ENCODE measurements around the gene NFIC. TPM values are rescaled to one million over a fixed set of nuclear protein-coding genes. Genes with fewer than 3 reads are reported as not detected.

Gene NFIC
- total RNA-seq, 2 experiments from 2014 or later: 12.6 to 13.1 TPM

DNA sequence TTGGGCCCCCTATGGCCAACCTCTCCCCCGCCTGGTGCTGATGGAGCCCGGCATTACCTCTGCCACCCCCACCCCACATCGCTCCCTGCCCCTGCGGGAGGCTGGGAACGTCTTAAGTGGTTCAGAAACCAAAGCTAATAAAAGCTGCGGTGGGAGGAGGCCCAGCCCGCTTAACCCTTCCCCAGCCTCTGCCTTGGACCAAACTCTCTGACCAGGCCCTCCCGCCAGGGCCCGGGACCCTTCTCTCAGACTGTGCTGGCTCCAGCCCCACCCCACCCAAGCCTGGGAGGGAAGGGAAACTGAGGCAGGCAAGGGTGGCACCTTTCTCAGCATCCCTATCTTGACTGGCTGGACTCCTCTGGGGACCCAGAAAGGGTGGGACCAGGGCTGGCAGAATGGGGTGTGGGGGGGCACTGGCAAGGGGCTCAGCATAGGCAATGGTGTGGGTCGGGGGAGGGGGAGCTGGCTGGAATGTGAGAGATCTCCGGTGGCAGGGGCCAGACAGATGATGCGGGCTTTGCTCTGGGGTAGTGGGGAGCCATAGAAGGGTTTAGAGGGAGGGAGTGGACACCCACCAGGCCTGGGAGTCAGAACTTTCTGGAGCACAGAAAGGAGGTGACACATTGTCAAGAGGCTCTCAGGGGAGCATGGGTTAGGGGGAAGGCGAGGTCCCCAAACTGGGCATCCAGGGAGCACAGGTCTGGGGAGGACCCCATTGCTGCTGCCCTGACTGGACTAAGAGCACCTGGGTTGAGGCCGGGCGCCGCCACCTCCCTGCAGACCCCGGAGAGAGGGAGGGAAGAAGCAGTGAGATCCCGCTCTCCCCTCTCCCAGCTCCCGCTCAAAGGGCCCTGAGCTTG, 92.1 kb downstream of the NFIC start:
- POLR2A ChIA-PET: no interaction called here
- no peak overlapping the region for H3K4me3 Mint-ChIP-seq
- peaks cover 2% of the 10 kb centered on the region for H3K4me1 Mint-ChIP-seq
- H3K36me3 Mint-ChIP-seq (ENCODE audit: low read depth): no peaks in the 10 kb centered on the region
- no peaks in the 10 kb centered on the region for H3K9me3 Mint-ChIP-seq
- DNase-seq: no peak
- no peaks in the 10 kb centered on the region for H3K27me3 Mint-ChIP-seq
- CTCF ChIA-PET: no interaction called here
- no peak overlapping the region for H3K27ac Mint-ChIP-seq

DNA sequence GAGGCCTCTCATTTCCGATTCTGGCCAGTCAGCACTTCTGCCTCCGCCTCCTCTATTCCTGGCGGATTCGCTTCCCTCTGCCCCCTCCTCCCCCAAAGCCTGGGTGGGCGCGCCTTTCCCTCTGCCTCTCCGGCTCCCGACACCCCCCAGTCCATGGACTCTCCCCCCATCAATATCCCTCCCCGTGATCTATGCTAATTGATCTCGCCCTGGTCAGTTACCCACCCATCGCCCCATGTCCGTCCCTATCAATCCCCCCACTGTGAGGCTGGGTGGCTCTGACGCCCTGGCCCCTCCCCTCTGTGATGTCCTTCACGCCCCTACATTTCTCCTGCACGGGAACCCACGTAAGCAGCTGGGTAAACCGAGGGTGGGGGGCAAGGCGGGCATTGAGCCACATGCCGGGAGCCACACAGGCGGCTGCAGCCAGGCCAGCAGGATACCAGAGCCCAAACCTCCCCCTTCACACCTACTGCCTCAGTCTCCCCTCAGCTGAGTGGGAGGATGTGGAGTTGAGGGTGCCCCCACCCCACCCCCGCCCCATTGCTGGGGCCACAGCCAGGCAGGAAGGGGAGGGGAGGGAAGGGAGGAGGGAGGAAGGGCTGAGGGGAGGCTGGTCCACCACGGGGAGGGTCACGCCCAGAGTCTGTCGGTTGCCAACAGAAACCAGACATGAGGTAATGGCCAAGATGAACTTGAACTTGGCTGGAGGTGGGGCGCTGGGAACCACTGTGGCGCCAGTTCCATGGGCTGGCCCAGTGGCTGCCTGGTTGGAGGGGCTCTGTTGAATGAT, 92.9 kb downstream of the NFIC start:
- no peak overlapping the region for H3K27ac Mint-ChIP-seq
- ChIA-PET POLR2A (no interaction called here), CTCF (no interaction called here)
- no peaks in the 10 kb centered on the region for H3K36me3 Mint-ChIP-seq (ENCODE audit: low read depth)
- peaks cover 2% of the 10 kb centered on the region for H3K4me1 Mint-ChIP-seq
- no peaks in the 10 kb centered on the region for H3K27me3 Mint-ChIP-seq
- no peaks in the 10 kb centered on the region for H3K9me3 Mint-ChIP-seq
- DNase-seq: no peak
- no peak overlapping the region for H3K4me3 Mint-ChIP-seq

DNA sequence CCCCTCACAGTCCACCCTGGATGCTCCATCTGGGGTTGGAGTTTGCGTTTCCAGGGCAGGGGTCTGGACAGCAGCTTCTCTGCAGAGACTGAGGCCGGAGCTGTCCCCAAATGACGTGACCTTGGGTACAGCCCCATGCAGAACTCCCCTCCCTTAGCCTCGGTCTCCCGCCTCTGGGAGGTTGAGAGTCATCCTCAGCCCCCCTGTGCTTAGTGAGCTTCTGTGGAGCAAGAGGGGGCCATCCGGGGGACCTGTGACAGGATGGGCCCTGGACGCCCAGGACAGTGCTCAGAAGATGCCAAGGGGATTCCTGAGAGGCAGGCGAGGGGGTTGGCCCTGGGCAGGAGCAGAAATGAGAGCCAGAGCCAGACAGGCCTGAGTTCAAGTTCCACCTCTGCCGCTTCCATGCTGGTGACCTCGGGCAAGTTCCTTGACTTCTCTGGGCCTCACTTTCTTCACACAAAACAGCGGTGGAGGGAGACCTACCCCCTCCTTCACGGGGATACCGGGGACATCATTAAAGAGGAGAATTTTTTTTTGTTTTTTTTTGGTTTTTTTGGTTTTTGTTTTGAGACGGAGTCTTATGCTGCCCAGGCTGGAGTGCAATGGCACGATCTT, 93.7 kb downstream of the NFIC start:
- Mint-ChIP-seq H3K27me3 (no peaks in the 10 kb centered on the region), H3K4me3 (no peak overlapping the region), H3K27ac (no peak overlapping the region), H3K36me3 (ENCODE audit: low read depth) (no peaks in the 10 kb centered on the region), H3K9me3 (no peaks in the 10 kb centered on the region), H3K4me1 (peaks cover 2% of the 10 kb centered on the region)
- DNase-seq: no peak
- ChIA-PET CTCF (interaction anchor here (2.1 kb wide), 1 partner anchor 155 kb away, joined by 5 read pairs; no protein-coding TSS in a partner anchor), POLR2A (interaction anchor here (0.7 kb wide), 1 partner anchor 22 kb away, joined by 3 read pairs; no protein-coding TSS in a partner anchor)

GRCh38 chr19:3462991-3463713, 96.8 kb downstream of the NFIC start:
- no peak overlapping the region for H3K4me3 Mint-ChIP-seq
- peaks cover 2% of the 10 kb centered on the region for H3K4me1 Mint-ChIP-seq
- no peaks in the 10 kb centered on the region for H3K9me3 Mint-ChIP-seq
- CTCF ChIA-PET: no interaction called here
- POLR2A ChIA-PET: no interaction called here
- DNase-seq: no peak
- H3K27ac Mint-ChIP-seq: no peak overlapping the region
- H3K27me3 Mint-ChIP-seq: no peaks in the 10 kb centered on the region
- H3K36me3 Mint-ChIP-seq (ENCODE audit: low read depth): no peaks in the 10 kb centered on the region

- H3K27ac Mint-ChIP-seq: no peak overlapping the region
- DNase-seq: no peak
- H3K27me3 Mint-ChIP-seq: no peaks in the 10 kb centered on the region
- POLR2A ChIA-PET: no interaction called here
- peaks cover 2% of the 10 kb centered on the region for H3K4me1 Mint-ChIP-seq
- H3K36me3 Mint-ChIP-seq (ENCODE audit: low read depth): no peaks in the 10 kb centered on the region
- H3K4me3 Mint-ChIP-seq: no peak overlapping the region
- H3K9me3 Mint-ChIP-seq: no peaks in the 10 kb centered on the region
- CTCF ChIA-PET: no interaction called here
Measured at GRCh38 chr19:3463714-3464586, 97.6 kb downstream of the NFIC start.

GRCh38 chr19:3464587-3465235, 98.3 kb downstream of the NFIC start:
- POLR2A ChIA-PET: no interaction called here
- CTCF ChIA-PET: interaction anchor here (0.7 kb wide), 2 partner anchors 19 to 160 kb away, joined by 4 to 5 read pairs; no protein-coding TSS in a partner anchor
- no peaks in the 10 kb centered on the region for H3K9me3 Mint-ChIP-seq
- no peaks in the 10 kb centered on the region for H3K36me3 Mint-ChIP-seq (ENCODE audit: low read depth)
- no peak overlapping the region for H3K4me3 Mint-ChIP-seq
- H3K4me1 Mint-ChIP-seq: no peaks in the 10 kb centered on the region
- no peaks in the 10 kb centered on the region for H3K27me3 Mint-ChIP-seq
- no peak overlapping the region for H3K27ac Mint-ChIP-seq
- no peak for DNase-seq

DNA sequence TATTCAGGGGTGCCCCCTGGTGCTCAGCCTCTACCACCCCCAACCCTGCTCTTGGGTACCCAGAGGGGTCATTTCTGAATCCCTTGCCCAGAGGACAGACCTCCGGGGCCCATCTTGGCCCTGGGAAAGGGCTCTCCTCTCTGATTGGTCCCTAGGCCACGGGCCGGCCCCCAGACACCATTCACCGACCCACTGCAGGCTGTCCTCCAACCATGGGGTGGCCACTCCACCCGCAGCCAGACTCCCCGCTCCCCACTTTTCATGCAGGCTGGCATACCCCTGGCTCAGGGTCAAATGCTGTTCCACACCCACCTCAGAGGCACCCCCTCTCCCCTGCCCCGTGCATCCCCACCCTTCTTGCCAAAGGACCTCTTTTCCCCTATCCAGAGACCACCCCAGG, 99.2 kb downstream of the NFIC start:
- no peaks in the 10 kb centered on the region for H3K4me1 Mint-ChIP-seq
- ChIA-PET CTCF (interaction anchor here (0.7 kb wide), 1 partner anchor 161 kb away, joined by 4 read pairs; no protein-coding TSS in a partner anchor), POLR2A (no interaction called here)
- H3K9me3 Mint-ChIP-seq: no peaks in the 10 kb centered on the region
- no peak overlapping the region for H3K4me3 Mint-ChIP-seq
- no peak overlapping the region for H3K27ac Mint-ChIP-seq
- no peak for DNase-seq
- no peaks in the 10 kb centered on the region for H3K27me3 Mint-ChIP-seq
- no peaks in the 10 kb centered on the region for H3K36me3 Mint-ChIP-seq (ENCODE audit: low read depth)

DNA sequence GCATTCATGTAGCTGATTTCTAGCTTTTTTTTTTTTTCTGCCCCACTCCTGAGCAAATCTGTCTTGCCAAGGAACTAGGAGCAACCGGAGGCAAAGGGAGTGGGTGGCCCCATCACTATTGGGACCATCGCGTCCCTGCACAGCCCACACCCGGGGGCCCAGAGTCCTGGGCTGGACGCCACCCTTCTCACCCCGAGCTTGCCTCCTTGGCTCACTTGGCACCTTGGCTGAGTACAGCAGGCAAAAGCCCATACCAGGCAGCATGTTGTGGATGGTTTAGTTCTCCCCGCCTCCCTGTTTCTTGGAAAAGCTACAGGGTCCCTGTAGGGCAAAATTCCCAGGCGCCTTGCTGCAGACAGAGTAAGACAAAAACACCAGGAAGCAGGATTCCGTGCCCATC, 100.3 kb downstream of the NFIC start:
- DNase-seq: no peak
- H3K9me3 Mint-ChIP-seq: no peaks in the 10 kb centered on the region
- H3K27me3 Mint-ChIP-seq: no peaks in the 10 kb centered on the region
- H3K4me3 Mint-ChIP-seq: no peak overlapping the region
- H3K27ac Mint-ChIP-seq: no peak overlapping the region
- POLR2A ChIA-PET: no interaction called here
- no peaks in the 10 kb centered on the region for H3K36me3 Mint-ChIP-seq (ENCODE audit: low read depth)
- H3K4me1 Mint-ChIP-seq: no peaks in the 10 kb centered on the region
- CTCF ChIA-PET: no interaction called here

DNA sequence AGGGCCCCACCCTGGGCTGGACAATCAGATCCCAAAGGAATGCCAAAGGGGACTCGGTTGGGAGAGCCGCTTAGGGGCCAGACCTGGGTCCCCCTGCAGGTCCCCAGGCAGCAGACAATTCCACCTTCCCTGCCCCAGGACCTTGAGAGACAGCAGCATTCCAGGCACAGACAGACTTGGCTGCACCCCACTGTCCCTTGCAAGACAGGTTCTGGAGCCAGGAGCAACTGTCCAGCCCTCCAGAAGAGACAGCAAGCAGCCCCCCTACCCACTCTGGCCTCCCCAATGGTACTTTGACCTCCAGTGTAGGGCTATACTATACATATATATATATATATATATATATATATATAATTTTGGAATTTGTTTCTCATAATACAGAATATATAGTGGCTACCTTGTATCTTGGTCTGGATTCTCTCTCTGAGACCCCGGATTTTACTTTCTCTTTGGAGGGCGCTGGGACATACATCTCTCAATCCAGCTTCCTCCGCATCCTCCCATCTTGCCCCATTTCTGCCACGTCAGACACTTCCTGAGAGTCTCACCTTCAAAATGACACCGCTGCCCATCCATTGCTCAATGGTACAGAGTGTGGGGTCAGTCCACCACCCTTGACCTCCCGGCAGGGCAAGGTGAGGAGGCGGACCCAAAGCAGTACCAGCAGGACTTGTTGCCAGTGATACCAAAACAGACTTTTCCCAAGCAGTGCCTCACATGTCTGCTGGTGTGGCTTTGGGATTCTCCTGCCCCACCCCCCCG, 101.2 kb downstream of the NFIC start:
- no peaks in the 10 kb centered on the region for H3K27me3 Mint-ChIP-seq
- no peak overlapping the region for H3K27ac Mint-ChIP-seq
- ChIA-PET CTCF (no interaction called here), POLR2A (no interaction called here)
- no peaks in the 10 kb centered on the region for H3K36me3 Mint-ChIP-seq (ENCODE audit: low read depth)
- H3K4me3 Mint-ChIP-seq: no peak overlapping the region
- DNase-seq: no peak
- no peaks in the 10 kb centered on the region for H3K4me1 Mint-ChIP-seq
- H3K9me3 Mint-ChIP-seq: no peaks in the 10 kb centered on the region

DNA sequence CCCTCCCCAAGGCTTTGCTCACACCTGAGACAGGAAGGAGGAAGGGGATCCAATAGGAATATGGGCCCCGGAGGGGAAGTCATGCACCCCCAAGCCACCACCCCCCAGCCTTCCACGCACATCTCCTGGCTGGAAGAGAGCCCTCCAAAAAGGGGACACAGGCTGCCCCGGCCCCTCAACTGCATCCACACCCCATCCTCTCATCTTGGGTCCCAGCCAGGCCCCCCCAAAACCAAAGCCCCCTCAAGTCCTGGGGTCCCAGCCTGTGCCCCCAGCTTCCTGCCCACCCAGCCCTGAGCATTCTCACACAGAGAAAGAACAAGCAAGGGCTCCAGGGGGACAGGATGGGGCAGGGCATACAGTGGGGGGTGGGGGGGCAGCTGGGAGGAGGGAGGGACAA, 101.8 kb downstream of the NFIC start:
- H3K36me3 Mint-ChIP-seq (ENCODE audit: low read depth): no peaks in the 10 kb centered on the region
- DNase-seq: no peak
- CTCF ChIA-PET: interaction anchor here (1.0 kb wide), 1 partner anchor 28 kb away, joined by 3 read pairs; no protein-coding TSS in a partner anchor
- no peaks in the 10 kb centered on the region for H3K4me1 Mint-ChIP-seq
- no peak overlapping the region for H3K4me3 Mint-ChIP-seq
- no peaks in the 10 kb centered on the region for H3K9me3 Mint-ChIP-seq
- no peak overlapping the region for H3K27ac Mint-ChIP-seq
- no peaks in the 10 kb centered on the region for H3K27me3 Mint-ChIP-seq
- POLR2A ChIA-PET: no interaction called here
